GM18498 (cell line): ENCODE measurements around the gene TMEM134.

ENCODE experiments used
- ATAC-seq: cut with Tn5 transposase; IDR thresholded peaks from one replicate; pipeline ENCODE4 v1.9.1; 2021; ENCODE audit warnings: mild to moderate bottlenecking, moderate library complexity; ENCODE audit not compliant: unreplicated experiment

The TMEM134 gene

DNA sequence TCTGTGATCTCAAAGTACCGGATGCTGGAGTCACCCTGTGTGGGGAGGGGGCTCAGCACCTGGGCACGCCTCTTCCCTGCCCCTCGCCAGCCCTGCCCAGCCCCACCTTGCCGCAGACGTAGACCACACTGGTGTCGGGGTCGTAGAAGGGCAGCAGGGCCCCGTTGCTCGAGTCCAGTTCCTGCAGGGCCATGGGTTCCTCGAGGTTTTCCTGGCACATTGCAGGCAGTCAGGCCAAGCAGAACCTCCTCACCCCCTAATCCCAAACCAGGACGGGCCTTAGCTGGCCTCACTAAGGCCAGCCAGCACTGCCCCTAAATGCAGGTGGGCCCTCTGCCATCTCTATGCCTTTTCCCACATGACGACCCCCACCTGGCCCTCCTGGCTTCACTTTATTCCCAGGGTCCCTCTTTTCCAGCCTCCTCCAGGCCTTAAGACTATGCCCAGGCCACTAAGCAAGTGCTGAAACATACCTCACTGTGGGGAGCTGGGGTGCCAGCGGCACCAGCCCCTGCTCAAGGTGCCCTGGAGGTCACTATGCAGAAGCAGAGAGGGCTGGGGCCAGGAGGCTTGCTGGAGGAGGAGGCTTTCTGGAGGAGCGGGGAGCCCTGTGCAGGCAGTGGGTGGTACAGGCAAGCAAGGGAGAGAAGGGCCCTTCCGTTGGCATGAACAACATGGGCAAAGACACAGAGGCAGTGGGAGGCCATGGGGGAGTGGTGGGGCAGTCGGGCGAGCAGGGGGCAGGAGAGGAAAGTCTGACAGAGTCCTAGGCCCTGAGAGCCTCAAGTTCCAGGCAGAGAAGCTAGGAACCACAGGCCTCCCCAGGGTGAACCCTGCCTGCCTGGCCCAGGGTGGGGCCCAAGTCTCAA is 28.6 kb downstream of the TMEM134 start:
- no peak for ATAC-seq

DNA sequence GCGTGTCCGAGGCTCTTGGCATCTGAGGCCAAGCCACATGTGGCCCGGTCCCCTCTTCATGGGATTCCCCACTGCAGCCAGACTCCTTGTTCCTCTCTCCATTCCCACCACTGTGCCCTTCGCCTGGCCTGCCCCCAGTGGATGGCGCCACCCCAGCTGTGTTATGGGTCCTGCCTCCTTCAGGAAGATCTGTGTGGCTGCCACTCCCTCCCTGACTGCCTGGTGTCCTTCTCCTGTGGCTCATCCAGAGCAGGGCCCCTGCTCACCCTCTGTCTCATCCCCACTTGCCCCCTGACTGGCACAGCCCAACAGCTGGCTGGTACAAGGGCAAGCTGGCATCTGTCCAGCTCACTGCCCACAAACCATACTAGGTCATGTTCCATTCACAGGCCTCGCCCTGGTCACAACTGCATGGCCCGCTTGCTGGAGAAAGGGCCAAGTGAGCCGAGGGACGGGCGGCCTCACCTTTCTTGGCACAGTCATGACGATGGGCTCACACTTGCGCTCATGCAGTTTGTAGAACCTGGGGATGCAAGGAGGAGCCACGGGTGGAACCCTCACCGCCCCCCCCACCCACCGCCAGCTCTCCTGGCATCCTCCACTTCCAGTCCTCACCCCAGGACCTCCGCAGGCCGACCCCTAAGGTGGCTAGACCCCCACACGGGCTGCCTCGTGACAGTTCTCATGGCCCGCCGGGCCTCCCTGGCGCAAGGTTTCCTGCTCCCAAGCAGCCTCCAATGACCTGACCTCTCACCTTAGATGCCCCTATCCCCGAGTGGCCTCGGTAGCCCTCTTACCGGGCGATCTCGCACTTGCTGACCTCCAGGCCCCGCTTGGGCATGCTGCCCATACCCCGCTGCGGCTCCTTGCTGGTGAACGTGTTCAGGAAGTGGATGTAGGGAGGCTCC is 29.5 kb downstream of the TMEM134 start:
- ATAC-seq = no peak

DNA sequence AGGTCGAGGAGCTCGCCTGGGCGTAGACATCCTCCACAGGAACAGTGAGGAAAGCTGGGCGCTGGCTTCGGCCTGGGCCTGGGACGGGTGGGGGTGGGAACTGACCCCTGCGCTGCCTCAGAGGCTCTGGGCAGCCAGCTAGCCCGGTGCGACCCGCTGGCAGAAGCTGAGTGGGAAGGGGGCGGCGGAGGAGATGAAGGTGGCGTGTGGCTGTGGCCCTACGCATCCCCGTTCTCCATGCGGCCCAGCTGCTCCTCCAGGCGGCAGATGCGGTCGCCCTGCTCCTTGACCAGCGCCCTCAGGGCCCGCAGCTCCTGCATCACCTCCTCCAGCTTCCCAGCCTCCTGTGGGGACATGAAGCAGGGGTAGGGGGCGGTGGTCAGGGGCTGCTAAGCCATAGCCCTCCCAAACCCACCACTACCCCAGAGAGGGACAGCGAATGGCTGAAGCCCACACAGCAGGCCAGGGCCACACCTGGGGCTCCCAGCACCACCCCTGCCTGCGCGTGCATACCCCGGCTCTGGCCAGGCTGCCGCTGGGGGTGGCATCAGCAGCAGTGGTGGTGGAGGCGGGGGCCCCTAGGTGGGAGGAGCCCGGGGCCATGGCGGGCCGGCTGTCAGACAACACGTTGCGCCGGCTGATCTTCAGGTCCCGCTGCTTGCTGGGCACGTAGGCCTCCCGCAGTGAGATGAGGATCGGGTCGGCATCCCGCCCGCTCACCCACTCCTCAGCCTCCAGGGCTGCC is 30.7 kb downstream of the TMEM134 start:
- no peak for ATAC-seq

DNA sequence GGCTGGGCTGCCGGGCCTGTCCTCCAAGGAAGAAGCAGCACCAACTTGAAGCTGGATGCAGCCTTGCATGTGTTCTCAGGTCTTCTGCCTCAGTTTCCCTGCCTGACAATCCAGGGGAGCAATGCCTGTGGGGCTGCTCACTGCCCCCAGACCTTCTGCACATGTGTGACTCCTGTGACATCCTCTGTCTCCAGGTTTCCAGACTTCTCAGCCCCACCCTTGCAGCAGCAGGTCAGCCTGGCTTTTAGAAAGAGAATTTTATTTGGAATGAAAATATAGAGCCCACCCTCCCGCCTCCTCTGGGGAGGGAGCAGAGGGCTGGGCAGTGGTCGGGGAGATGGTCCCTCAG is 31.3 kb downstream of the TMEM134 start:
- no peak for ATAC-seq

DNA sequence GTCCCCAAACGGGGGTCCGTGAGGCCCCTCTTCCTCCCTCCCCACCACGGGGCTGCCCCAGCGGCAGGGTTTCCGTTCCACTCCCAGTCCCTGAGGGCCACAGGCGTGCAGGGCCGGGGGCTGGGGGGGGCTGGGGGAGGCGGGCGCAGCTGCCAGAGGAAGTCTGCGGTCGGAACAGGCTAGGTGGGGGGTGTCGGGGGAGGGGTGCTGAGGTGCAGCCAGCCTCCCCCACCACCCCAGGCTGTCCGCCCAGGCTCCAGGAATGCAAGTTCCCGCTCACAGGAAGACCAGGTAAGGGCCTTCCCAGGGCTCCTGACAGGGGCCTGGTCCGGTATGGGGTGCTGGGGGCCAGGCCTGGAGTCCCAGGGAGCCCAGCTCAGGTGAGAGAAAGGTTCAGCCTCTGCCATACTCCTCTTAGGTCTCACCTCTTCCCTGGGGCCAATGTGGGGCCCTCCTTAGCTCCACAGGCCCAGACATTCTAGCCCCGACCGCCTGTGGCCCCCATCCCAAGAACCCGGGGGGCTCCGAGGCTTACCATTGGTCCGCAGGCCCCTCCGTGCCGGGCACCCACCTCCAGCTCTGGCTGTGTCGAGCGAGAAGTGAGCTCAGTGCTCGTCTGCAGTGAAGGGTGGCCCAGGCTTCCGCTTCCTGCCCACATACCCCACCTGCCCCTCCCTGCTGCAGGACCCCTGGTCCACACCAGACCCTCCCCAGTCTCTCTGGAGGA is 31.8 kb downstream of the TMEM134 start, which contains the start of gene PTPRCAP:
Gene PTPRCAP (minus strand): TSS at position 601 of the 727 bp plus-strand sequence. CDS start 63 bp downstream, at position 538.
- ATAC-seq = peak; percentile 33

DNA sequence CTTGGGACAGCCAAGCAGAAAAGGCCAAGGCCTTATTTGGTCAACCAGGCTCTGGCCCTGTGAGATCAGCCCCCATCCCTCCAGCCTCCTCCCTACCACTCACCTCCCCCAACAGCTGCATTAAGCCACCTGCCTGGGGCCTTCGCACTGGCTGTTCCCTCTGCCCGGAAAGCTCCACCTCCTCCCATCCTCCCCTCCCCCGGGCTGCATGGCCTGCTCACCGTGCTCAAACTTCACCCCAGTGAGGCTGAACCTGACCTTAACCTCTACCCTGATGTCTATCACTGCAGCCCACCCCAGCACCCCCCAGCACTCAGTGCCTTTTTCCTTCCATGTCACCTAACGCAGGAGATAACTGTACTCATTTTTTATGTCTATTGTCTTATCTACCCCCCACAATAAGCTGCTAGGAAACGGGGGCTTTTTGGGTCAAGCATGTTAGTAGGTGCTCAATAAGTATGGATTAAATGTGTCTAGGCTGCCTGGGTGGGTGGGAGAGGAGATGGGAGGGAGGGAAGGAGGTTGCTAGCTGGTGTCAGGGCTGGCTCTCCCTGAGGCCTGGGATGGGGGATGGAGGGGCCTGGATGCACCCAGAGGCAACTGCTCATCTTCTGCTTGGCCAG is 32.5 kb downstream of the TMEM134 start:
- peak; percentile 33 for ATAC-seq

DNA sequence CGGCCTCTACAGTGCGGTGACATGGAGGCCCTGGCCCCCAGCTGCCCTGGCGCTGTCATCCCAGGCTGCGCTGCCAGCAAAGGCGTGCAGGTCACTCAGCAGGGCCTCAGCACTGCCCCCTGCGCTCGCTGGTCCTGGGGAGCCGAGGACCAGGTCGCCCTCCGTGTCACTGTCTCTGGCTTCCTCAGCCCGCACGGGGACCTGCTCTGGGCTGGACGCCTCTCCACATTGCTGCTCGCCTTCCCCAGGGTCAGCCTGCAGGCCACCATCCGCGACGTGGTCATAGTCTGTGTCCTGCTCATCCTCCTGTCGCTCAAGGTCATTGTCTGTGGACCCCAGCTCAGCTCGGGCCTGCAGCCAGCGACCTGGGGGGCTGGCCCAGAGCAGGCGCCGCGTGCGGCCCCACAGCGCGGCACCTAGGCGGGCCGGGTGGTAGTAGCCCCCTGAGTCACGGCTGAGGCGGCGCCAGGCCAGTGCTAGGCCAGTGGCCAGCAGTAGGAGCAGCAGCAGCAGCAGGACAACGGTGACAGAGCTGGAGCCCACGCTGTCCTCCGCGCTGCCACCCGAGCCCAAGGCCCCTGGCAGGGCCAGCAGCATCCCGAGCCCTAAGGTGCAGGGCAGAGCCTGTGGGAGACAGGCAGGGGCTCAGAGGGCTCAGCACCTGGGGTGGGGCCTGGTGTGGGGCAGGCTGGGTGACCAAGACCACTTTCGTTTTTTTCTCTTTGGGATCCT is 33.2 kb downstream of the TMEM134 start:
- peak; percentile 15 for ATAC-seq

DNA sequence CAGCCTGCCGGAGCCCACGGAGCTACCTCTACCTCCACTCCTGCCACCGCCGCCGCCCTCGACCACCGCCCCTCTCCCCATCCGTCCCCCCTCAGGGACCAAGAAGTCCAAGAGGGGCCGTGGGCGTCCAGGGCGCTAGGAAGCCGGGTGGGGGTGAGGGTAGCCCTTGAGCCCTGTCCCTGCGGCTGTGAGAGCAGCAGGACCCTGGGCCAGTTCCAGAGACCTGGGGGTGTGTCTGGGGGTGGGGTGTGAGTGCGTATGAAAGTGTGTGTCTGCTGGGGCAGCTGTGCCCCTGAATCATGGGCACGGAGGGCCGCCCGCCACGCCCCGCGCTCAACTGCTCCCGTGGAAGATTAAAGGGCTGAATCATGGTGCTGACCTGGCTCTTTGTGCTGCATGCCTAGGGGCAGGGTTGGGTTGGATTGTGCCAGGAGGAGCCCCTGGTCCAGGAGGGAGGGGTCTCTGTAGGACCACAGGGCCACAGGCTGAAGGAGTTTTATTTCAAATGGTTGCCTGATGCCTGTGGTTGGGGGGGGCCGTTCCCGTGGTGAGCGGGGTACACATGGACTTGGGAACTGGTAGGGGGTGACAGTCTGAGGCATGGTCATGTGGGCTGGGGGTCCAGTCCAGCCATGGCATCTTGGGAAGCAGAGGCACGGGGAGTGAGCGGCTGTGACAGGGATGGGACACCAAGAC is 33.9 kb downstream of the TMEM134 start:
- ATAC-seq = no peak

DNA sequence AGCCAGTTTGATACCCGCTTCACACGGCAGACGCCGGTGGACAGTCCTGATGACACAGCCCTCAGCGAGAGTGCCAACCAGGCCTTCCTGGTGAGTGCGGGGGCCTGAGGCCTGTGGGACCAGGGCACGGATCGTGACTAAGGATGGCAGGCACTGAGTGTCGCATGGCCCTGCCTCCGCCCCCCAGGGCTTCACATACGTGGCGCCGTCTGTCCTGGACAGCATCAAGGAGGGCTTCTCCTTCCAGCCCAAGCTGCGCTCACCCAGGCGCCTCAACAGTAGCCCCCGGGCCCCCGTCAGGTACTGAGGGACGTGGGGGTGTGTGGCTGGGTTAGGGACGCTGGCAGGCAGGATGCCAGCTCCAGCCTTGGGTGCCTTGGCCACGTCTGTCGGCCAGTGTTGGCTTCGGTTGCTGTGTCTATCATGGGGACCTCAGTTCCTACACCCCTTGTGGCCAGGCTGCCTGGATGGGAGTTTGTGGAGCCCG is 34.6 kb downstream of the TMEM134 start:
- no peak for ATAC-seq

DNA sequence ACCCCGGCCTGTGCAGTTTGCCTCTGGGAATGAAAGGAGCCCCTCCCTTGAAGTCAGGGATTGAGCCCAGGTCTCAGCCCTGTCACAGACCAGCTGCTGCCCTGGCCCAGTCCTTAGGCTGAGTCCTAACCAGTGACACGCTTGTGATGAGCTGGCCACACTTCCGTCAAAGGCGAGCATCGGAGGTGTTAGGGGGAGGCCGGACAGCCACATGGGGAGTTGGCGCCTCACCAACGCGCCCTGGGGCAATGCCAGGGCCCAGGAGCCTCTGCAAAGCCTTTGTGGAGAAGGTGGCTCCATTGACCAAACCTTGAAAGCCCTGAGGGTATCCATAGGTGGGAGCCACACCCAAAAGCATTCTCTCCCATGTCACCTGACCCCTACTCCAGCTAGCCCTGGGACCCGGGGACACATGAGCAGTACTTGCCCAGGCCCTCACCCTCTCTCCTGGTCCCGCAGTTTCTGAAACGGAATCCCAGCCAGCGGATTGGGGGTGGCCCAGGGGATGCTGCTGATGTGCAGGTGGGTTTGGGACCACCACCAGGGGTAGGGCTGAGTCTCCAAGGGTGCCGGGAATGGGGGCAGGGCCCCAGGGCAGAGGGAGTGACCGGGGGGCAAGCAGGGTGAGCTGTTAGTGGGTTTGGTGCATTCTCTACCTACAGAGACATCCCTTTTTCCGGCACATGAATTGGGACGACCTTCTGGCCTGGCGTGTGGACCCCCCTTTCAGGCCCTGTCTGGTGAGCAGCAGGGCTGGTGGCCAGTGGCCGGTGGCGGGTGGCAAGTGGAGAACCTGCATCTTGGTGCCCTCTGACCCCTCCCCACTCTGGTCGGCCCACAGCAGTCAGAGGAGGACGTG is 35.3 kb downstream of the TMEM134 start:
- no peak for ATAC-seq

DNA sequence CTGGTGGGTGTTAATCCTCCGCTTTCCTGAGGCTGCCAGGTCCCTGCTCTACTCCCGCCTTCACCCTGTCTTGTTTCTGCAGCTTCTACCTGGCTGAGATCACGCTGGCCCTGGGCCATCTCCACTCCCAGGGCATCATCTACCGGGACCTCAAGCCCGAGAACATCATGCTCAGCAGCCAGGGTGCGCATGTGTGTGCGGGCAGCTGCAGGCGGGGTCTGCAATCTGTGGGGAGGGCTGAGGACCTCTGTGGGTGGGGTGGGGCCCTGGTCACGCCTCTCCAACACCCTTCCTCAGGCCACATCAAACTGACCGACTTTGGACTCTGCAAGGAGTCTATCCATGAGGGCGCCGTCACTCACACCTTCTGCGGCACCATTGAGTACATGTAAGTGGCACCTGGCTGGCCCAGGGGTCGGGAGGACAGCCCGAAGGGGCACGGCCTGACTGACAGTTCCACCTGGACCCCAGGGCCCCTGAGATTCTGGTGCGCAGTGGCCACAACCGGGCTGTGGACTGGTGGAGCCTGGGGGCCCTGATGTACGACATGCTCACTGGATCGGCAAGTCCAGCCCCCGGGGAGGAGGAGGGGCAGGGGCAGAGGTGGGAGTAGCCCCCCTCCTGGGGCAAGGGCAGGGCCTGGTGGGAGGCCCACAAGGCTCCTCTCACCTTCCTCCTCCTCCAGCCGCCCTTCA is 36.2 kb downstream of the TMEM134 start:
- ATAC-seq = no peak

DNA sequence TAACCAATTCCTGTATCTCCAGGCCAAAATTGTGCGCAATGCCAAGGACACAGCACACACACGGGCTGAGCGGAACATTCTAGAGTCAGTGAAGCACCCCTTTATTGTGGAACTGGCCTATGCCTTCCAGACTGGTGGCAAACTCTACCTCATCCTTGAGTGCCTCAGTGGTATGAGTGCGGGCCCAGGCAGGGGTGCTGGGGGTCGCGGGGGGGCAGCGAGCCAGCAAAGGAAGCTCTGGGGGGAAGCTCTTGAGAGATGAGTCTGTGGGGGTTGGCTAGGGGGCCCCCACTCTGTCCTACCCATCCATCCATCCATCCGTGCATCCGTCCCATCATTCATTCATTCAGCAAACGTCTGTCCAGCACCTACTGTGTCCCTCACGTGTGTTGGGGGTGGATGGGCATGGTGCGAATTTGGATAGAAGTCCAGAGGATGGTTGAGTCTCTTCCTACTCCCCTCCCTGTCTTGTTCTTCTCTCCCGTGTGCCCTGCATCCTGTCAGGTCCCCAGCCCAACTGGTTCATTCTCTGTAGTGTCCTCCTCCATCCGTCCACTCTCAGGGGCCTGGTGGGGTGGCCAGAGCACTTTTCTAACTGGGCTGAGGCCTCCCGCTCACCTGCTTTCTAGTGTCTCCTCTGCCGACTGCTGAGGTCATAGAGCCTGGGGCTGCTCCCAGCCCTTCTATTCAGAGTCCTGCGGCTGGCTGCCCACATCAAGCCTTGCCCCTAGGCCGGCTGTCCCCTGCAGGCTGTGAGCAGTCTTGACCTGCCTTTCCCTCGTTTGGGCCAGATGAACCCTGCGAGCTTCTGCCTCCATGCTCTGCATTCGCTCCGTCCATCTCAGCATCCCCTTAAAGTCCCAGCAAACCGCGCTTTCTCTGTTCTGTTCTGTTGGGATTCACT is 37.5 kb downstream of the TMEM134 start:
- no peak for ATAC-seq

DNA sequence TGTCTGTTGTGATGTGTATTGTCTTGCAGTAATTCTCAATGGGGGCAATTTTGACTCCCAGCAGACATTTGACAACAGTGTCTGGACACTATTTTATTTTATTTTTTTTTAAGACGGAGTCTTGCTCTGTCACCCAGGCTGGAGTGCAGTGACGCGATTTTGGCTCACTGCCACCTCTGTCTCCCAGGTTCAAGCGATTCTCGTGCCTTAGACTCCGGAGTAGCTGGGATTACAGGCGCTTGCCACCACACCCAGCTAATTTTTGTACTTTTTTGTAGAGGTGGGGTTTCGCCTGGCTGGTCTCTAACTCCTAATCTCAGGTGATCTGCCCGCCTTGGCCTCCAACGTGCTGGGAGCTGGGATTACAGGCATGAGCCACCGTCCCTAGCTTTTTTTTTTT is 39.3 kb downstream of the TMEM134 start:
- ATAC-seq = no peak

DNA sequence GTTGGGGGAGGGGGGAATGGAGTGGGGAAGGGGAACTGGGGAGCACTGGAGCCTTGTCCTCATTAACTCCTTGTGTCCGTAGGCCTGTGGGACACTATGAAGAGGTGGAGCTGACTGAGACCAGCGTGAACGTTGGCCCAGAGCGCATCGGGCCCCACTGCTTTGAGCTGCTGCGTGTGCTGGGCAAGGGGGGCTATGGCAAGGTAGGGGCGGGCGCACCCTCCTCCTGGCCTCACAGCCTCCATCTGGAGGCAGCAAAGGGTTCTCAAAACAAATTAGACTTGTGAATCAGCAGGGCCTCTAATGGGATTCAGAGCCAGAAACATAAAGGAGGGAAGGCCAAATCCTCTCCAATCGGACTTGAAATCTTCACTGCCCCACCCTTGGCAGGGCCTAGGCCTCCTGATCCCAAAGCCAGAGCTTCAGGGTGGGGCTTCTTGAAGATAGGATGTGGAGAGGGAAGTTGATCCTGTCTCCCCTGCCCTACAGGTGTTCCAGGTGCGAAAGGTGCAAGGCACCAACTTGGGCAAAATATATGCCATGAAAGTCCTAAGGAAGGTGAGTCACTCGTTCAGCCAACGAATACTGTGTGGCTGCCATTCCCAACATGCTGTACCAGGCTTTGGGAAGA is 39.9 kb downstream of the TMEM134 start:
- ATAC-seq = no peak
